ENCODE measurements around the gene MTERF4.

MTERF4 gene

GRCh38 chr2:241084856-241085444 lies 17.1 kb downstream of the MTERF4 start:
- TF ChIP-seq, protein P1, sequence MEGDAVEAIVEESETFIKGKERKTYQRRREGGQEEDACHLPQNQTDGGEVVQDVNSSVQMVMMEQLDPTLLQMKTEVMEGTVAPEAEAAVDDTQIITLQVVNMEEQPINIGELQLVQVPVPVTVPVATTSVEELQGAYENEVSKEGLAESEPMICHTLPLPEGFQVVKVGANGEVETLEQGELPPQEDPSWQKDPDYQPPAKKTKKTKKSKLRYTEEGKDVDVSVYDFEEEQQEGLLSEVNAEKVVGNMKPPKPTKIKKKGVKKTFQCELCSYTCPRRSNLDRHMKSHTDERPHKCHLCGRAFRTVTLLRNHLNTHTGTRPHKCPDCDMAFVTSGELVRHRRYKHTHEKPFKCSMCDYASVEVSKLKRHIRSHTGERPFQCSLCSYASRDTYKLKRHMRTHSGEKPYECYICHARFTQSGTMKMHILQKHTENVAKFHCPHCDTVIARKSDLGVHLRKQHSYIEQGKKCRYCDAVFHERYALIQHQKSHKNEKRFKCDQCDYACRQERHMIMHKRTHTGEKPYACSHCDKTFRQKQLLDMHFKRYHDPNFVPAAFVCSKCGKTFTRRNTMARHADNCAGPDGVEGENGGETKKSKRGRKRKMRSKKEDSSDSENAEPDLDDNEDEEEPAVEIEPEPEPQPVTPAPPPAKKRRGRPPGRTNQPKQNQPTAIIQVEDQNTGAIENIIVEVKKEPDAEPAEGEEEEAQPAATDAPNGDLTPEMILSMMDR (IDR thresholded peaks at IDR 0.05; ENCODE audit: low read depth, low read length), result no peak
- no peak overlapping the region for H3K4me3 ChIP-seq (ENCODE audit: low read depth, low read length)

- TF ChIP-seq, protein P1 (IDR thresholded peaks at IDR 0.05; ENCODE audit: low read depth, low read length), result no peak
- no peak overlapping the region for H3K4me3 ChIP-seq (ENCODE audit: low read depth, low read length)
Measured at GRCh38 chr2:241083091-241083415, 19.0 kb downstream of the MTERF4 start.

GRCh38 chr2:241082341-241083090 lies 19.6 kb downstream of the MTERF4 start:
- TF ChIP-seq, protein P1 (IDR thresholded peaks at IDR 0.05; ENCODE audit: low read depth, low read length), result no peak
- no peak overlapping the region for H3K4me3 ChIP-seq (ENCODE audit: low read depth, low read length)

DNA sequence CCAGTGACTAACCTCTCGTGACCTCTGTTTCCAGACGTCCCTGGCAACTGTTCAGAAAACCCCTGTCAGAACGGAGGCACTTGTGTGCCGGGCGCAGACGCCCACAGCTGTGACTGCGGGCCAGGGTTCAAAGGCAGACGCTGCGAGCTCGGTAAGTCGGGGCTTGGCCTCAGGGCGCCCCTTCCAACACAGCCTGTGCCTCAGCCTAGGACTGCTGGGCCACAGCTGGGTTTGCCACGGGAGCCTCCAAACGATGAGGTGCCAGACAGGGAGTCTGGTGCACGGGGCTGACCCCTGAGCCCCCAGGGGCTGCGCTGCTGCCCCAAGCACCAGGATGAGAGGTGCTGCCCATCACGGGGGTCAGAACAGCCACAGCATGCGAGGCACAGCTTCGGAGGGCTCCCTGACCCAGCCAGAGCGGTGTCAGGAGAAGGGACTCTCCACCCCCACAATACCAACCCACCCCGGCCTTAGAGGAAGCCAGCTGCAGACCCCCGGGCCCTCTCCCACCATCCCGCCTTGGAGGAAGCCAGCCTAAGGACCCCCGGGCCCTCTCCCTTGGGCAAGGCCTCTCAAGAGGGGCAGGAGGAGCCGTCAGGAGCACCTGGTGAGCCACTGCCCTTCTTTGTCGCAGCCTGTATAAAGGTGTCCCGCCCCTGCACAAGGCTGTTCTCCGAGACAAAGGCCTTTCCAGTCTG lies 20.3 kb downstream of the MTERF4 start:
- TF ChIP-seq, protein P1 (IDR thresholded peaks at IDR 0.05; ENCODE audit: low read depth, low read length), result no peak
- no peak overlapping the region for H3K4me3 ChIP-seq (ENCODE audit: low read depth, low read length)

- TF ChIP-seq, protein P1 (IDR thresholded peaks at IDR 0.05; ENCODE audit: low read depth, low read length), result no peak
- no peak overlapping the region for H3K4me3 ChIP-seq (ENCODE audit: low read depth, low read length)
Measured at GRCh38 chr2:241081190-241081642, 20.9 kb downstream of the MTERF4 start.

GRCh38 chr2:241080405-241081189 lies 21.5 kb downstream of the MTERF4 start:
- TF ChIP-seq, protein P1 (IDR thresholded peaks at IDR 0.05; ENCODE audit: low read depth, low read length), result no peak
- H3K4me3 ChIP-seq (ENCODE audit: low read depth, low read length), result no peak overlapping the region
